NOMO-1 treated with dmso at 0.1 percent for 144 hours (cell line): ENCODE results near the gene UBE2R2.
"Not testable (repeated sequence)": the region's sequence is repeated elsewhere in the genome, so short reads cannot be mapped to it uniquely, and the experiment has no call there.

Source experiments
- DNase-seq: peaks from one replicate; lab custom pipeline; 2025; ENCODE audit not compliant: unreplicated experiment; lab: John Stamatoyannopoulos, UW

Gene UBE2R2

GRCh38 chr9:33837138-33837537 is 20.2 kb downstream of the UBE2R2 start:
- no peak for DNase-seq

- DNase-seq = no peak
These were observed 23.4 kb downstream of the UBE2R2 start for GRCh38 chr9:33840381-33840780.

DNA sequence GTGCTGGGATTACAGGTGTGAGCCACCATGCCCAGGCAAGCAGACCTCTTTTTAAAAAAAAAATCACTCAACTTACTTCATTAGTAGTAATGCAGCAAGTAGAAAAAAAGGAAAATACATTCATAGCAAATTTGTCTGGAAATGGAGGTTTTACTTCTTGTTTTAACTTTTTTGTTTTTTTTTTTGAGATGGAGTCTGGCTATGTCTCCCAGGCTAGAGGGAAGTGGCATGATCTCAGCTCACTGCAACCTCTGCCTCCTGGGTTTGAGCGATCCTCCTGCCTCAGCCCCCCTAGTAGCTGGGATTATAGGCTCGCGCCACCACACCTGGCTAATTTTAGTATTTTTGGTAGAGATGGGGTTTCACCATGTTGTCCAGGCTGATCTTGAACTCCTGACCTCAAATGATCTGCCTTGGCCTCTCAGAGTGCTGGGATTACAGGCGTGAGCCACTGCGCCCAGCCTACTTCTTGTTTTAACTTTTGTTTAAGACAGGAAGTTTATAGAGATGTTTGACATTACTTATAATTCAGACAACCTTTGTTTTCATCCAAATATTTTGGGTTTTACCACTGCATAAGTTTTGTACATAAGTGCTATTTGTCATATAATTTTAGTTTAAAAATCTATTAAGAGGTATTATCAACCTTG is 26.5 kb downstream of the UBE2R2 start:
- no peak for DNase-seq

- no peak for DNase-seq
These were observed 29.3 kb downstream of the UBE2R2 start for GRCh38 chr9:33846231-33846630.

GRCh38 chr9:33847894-33848205 is 30.9 kb downstream of the UBE2R2 start:
- not testable (repeated sequence) for DNase-seq

DNA sequence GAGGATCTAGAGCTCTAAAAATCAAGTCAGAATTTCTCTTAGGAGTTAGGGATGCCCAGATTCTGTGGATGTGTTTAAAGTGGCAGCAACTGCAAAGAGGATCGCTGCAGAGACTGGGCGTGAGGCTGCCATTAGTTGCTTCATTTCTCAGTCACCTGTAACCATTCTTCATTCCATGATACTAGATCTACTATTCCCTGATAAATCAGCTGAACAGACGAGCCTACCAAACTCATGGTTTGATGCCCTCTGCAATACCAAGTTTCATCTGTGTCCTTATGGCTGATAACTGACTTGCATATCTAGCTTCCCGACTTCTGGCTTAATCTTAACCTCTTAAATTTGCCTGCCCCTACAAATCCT is 33.3 kb downstream of the UBE2R2 start:
- no peak for DNase-seq

DNA sequence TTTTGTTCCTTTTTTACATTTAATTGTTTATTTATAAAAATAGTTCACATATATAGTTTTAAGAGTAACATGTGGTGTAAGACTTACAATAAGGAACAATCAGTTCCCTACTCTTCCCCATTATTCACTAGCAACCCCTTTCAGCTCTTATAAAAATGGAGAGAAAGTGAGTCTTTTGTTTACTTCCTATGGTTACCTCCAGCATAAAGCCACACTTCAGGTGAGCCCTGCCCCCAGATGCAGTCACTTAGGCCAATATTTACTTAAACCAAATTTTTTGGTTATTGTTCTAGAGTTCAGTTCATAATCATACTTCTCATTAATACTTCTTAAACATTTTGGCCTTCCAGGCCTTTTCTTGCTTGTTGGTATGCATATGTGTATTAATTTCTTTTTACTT is 33.7 kb downstream of the UBE2R2 start:
- DNase-seq = no peak

- no peak for DNase-seq
These were observed 34.3 kb downstream of the UBE2R2 start for GRCh38 chr9:33851301-33851700.

DNA sequence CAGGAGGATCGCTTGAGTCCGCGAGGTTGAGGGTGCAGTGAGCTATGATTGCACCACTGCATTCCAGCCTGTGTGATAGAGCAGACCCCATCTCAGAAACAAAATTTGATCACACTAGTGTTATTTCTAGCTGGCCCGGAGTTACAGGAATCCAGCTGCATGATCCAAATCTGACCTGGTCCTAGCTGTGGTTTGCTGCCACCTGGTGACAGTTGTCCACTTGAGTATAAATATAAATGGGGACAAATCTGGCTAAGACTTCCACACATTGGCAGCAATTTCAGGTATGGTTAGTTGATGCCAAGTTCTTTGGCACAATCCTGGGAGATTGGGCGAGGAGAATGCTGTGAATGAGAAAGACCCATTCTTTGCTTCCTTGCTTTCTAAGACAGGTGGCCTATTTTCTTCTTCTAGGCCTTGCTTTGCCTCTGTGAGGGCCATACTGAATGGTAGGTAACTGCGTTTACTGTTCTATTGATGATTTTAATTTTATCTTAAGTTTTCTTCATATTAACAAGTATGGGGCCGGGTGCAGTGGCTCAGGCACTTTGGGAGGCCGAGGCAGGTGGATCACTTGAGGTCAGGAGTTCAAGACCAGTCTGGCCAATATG is 35.4 kb downstream of the UBE2R2 start:
- no peak for DNase-seq

- DNase-seq = no peak
These were observed 39.3 kb downstream of the UBE2R2 start for GRCh38 chr9:33856247-33856646.

DNA sequence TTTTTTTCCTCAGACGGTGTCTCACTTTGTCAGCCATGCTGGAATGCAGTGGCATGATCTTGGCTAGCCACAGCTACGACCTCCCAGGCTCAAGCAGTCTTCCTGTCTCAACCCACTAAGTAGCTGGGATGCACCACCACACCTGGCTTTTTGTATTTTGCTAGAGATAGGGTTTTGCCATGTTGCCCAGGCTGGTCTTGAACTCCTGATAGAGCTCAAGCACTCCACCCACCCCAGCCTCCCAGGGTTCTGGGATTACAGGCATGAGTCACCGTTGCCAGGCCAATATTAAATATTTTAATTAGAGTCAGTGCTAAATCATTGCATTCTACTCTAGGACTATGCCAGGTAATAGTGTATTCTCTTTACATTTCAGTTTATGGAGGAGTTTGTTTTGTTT is 41.5 kb downstream of the UBE2R2 start:
- DNase-seq = no peak

GRCh38 chr9:33860200-33860871 is 43.4 kb downstream of the UBE2R2 start:
- no peak for DNase-seq

DNA sequence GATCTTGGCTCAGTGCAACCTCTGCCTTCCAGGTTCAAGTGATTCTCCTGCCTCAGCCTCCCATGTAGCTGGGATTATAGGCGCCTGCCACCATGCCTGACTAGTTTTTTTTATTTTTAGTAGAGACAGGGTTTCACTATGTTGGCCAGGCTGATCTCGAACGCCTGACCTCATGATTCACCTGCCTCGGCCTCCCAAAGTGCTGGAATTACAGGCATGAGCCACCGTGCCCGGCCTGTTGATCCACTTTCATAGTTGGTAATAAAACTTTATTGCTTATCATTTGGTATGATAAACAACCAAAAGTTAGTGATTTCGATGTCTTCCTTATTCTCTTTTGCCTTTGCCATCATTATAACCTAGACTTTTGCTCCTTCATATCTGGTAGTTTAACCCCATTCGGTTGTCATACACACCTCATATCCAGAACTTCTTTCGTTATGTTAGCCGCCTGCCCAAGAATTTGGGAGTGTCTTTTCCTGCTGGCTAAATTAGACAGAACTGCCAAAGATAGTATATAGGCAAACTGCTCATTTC is 45.0 kb downstream of the UBE2R2 start:
- no peak for DNase-seq

DNA sequence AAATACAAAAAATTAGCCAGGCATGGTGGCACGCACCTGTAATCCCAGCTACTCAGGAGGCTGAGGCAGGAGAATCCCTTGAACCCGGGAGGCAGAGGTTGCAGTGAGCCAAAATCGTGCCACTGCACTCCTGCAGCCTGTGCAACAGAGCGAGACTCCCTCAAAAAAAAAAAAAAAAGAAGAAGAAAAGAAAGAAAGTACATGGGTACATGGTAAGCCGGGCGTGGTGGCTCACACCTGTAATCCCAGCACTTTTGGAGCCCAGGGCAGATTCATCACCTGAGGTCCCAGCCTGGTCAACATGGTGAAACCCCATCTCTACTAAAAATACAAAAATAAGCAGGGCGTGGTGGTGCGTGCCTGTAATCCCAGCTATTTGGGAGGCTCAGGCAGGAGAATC is 46.1 kb downstream of the UBE2R2 start:
- DNase-seq = not testable (repeated sequence)

- DNase-seq = no peak
These were observed 50.9 kb downstream of the UBE2R2 start for GRCh38 chr9:33867747-33868439.

DNA sequence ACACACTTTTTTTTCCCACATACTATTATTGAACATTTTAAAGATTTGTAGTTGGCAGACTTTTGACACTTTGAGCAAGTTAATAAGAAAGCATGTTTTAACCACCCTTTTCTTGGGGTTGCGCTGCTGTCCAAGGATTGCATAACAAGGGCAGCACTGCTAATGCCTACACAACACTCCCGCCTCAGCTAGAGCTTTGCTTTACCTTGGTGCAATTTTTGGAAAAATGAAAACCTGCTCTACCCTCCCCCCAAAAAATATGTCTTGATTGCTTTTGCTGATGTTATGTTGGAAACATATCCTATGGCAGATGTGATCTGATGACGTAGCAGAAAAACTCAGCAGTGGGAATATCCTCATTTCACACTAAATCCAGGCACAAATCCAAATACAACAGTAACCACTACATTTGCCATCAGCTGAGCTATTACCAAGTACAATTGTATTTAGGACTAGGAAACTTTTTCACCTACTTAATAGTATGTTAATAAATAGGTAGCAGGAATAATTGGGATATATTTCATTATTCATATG is 51.5 kb downstream of the UBE2R2 start:
- no peak for DNase-seq

DNA sequence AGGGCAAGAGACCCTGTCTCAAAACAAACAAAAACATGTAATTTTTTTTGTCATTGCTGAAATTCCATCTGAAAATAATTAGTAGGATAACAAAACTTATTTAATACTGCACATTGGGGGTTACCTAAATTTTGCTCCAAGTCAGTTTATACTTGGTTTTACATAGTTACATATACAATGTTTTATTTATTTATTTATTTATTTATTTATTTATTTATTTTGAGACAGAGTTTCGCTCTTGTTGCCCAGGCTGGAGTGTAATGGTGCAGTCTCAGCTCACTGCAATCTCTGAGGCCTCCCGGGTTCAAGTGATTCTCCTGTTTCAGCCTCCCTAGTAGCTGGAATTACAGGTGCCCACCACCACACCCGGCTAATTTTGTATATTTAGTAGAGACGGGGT is 52.3 kb downstream of the UBE2R2 start:
- not testable (repeated sequence) for DNase-seq

DNA sequence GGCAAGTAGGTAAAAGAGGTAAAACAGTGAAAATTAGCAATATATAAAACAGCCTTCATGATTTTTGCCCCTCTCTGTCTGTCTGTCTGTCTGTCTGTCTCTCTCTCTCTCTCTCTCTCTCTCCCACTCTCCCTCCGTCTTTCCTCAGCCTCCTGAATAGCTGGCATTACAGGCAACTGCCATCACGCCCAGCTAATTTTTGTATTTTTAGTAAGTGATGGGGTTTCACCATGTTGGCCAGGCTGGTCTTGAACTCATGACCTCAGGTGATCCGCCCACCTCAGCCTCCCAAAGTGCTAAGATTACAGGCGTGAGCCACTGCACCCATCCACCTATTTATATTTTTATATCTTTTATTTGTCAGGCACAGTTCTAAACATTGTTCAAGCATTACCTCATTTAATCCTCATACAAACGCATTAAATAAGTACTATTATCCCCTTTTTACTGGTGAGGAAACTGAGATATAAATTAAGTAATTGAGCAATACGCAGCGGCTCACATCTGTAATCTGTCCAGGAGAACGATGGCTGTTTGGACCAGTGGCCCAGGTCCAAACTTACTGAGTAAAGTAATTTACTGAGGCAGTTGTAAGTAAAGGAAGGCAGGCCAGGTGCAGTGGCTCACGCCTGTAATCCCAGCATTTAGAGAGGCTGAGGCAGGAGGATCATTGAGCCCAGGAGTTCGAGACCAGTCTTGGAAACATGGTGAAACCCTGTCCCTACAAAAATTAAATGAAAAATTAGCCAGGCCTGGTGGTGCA is 60.9 kb downstream of the UBE2R2 start:
- DNase-seq = no peak

DNA sequence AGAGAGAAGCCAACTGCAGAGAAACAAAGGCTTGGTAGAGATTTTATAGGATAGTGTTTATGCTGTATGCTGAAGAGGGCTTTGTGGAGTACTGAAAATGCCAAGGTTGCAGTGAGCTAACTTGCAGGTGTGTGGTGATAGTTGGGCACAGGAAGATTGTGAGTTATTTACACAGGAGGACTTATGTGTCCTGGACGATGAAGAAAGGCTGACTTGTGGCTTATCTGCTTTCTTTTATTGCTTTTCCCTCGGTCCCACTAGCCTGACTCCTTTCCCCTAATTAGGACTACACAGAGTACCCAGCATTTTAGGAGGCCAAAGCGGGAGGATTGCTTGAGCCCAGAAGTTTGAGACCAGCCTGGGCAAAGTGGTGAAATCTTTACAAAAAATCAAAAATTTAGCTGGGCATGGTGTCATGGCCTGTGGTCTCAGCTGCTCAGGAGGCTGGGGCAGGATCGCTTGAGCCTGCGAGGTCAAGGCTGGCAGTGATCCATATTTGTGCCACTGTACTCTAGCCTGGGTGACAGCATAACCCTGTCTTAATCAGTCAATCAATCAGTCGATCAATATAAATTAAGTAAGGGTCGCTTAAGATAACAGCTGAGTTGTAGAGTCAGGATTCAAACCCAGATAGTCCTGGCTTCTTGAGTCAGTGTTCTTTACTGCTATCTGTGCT is 61.9 kb downstream of the UBE2R2 start:
- no peak for DNase-seq
